ENCODE results near the gene RRAGD.
A peak's percentile ranks its signal among the peaks of the same experiment; 100 is the strongest.

RRAGD gene

DNA sequence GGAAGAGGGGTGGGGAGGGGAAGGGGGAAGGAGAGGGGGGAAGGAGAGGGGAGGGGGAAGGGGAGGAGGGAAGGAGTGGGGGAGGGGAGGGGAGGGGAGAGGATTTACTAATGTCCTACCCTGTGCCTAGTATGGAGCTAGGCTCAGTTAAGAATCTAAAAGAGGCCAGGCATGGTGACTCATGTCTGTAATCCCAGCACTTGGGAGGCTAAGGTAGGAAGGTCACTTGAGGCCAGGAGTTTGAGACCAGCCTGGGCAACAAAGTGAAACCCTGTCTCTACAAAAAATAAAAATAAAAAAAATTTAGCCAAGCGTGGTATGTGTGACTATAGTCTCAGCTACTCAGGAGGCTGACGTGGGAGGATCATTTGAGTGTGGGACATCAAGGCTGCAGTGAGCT is 72.5 kb downstream of the RRAGD start:
- no peak overlapping the region for H3K4me3 Mint-ChIP-seq
- no peaks in the 10 kb centered on the region for H3K27me3 Mint-ChIP-seq
- ATAC-seq (replicated peaks; ENCODE audit: extremely low read depth, poor library complexity, severe bottlenecking) (no peak), DNase-seq (ENCODE audit: low spot score in 2 of 2) (no peak)
- peaks cover 46% of the 10 kb centered on the region for H3K36me3 Mint-ChIP-seq (ENCODE audit: insufficient read depth)
- H3K27ac Mint-ChIP-seq (ENCODE audit: low read depth) = no peak overlapping the region
- no peaks in the 10 kb centered on the region for H3K9me3 Mint-ChIP-seq
- H3K4me1 Mint-ChIP-seq = peaks cover 11% of the 10 kb centered on the region

- Mint-ChIP-seq H3K4me3 (no peak overlapping the region), H3K27me3 (no peaks in the 10 kb centered on the region), H3K9me3 (no peaks in the 10 kb centered on the region), H3K27ac (ENCODE audit: low read depth) (no peak overlapping the region), H3K4me1 (peaks cover 5% of the 10 kb centered on the region), H3K36me3 (ENCODE audit: insufficient read depth) (peaks cover 48% of the 10 kb centered on the region)
- no peak for ATAC-seq (replicated peaks; ENCODE audit: extremely low read depth, poor library complexity, severe bottlenecking)
- DNase-seq (ENCODE audit: low spot score in 2 of 2) = no peak
Observed at GRCh38 chr6:89335164-89335563, 76.9 kb downstream of the RRAGD start.

- peaks cover 38% of the 10 kb centered on the region for H3K36me3 Mint-ChIP-seq (ENCODE audit: insufficient read depth)
- DNase-seq (ENCODE audit: low spot score in 2 of 2) = no peak
- peaks cover 5% of the 10 kb centered on the region for H3K4me1 Mint-ChIP-seq
Observed at GRCh38 chr6:89330910-89331309, 81.2 kb downstream of the RRAGD start.

DNA sequence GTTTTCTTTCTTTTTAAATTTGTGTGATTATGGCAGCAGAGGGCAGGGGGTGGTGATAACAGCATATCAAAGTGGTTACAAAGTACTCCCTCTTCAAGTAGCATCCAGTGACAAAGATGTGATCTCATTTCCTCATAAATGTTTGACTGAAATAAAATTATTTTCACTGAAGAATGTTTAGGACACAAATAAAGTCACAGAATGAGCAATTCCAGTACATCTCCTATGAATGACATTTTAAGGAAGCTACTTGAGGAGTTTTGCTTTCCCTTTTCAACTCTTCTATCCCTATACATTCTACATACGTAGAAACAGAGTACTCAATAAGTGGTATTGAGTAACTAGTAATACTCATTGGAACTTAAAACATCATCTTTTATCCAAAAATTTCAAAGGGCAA is 83.1 kb downstream of the RRAGD start:
- ATAC-seq (replicated peaks; ENCODE audit: extremely low read depth, poor library complexity, severe bottlenecking) (no peak), DNase-seq (ENCODE audit: low spot score in 2 of 2) (no peak)
- Mint-ChIP-seq H3K4me3 (no peak overlapping the region), H3K27ac (ENCODE audit: low read depth) (no peak overlapping the region), H3K27me3 (no peaks in the 10 kb centered on the region), H3K9me3 (no peaks in the 10 kb centered on the region), H3K4me1 (peaks cover 5% of the 10 kb centered on the region), H3K36me3 (ENCODE audit: insufficient read depth) (peaks cover 35% of the 10 kb centered on the region)

More at GRCh38 chr6:89330910-89331309, 81.2 kb downstream of the RRAGD start:
- no peak overlapping the region for H3K27ac Mint-ChIP-seq (ENCODE audit: low read depth)
- H3K4me3 Mint-ChIP-seq = no peak overlapping the region
- no peak for ATAC-seq (replicated peaks; ENCODE audit: extremely low read depth, poor library complexity, severe bottlenecking)
- no peaks in the 10 kb centered on the region for H3K27me3 Mint-ChIP-seq
- H3K9me3 Mint-ChIP-seq = no peaks in the 10 kb centered on the region

GRCh38 chr6:89324304-89324703 is 87.8 kb downstream of the RRAGD start:
- H3K27ac Mint-ChIP-seq (ENCODE audit: low read depth) = no peak overlapping the region
- H3K4me1 Mint-ChIP-seq = peaks cover 7% of the 10 kb centered on the region
- DNase-seq (ENCODE audit: low spot score in 2 of 2) (no peak), ATAC-seq (replicated peaks; ENCODE audit: extremely low read depth, poor library complexity, severe bottlenecking) (no peak)
- H3K4me3 Mint-ChIP-seq = no peak overlapping the region
- no peaks in the 10 kb centered on the region for H3K9me3 Mint-ChIP-seq
- H3K27me3 Mint-ChIP-seq = no peaks in the 10 kb centered on the region
- peaks cover 17% of the 10 kb centered on the region for H3K36me3 Mint-ChIP-seq (ENCODE audit: insufficient read depth)

- no peak for DNase-seq (ENCODE audit: low spot score in 2 of 2)
Observed at GRCh38 chr6:89323511-89323971, 88.5 kb downstream of the RRAGD start.

GRCh38 chr6:89321131-89321970 is 90.7 kb downstream of the RRAGD start:
- H3K27me3 Mint-ChIP-seq = no peaks in the 10 kb centered on the region
- no peak overlapping the region for H3K4me3 Mint-ChIP-seq
- DNase-seq (ENCODE audit: low spot score in 2 of 2) (no peak), ATAC-seq (replicated peaks; ENCODE audit: extremely low read depth, poor library complexity, severe bottlenecking) (no peak)
- peaks cover 13% of the 10 kb centered on the region for H3K4me1 Mint-ChIP-seq
- H3K9me3 Mint-ChIP-seq = no peaks in the 10 kb centered on the region
- H3K27ac Mint-ChIP-seq (ENCODE audit: low read depth) = no peak overlapping the region
- peaks cover 7% of the 10 kb centered on the region for H3K36me3 Mint-ChIP-seq (ENCODE audit: insufficient read depth)

More at GRCh38 chr6:89323511-89323971, 88.5 kb downstream of the RRAGD start:
- ATAC-seq (replicated peaks; ENCODE audit: extremely low read depth, poor library complexity, severe bottlenecking) = no peak
- H3K4me1 Mint-ChIP-seq = peaks cover 7% of the 10 kb centered on the region
- no peaks in the 10 kb centered on the region for H3K9me3 Mint-ChIP-seq
- peaks cover 11% of the 10 kb centered on the region for H3K36me3 Mint-ChIP-seq (ENCODE audit: insufficient read depth)
- no peaks in the 10 kb centered on the region for H3K27me3 Mint-ChIP-seq
- no peak overlapping the region for H3K4me3 Mint-ChIP-seq
- H3K27ac Mint-ChIP-seq (ENCODE audit: low read depth) = no peak overlapping the region

DNA sequence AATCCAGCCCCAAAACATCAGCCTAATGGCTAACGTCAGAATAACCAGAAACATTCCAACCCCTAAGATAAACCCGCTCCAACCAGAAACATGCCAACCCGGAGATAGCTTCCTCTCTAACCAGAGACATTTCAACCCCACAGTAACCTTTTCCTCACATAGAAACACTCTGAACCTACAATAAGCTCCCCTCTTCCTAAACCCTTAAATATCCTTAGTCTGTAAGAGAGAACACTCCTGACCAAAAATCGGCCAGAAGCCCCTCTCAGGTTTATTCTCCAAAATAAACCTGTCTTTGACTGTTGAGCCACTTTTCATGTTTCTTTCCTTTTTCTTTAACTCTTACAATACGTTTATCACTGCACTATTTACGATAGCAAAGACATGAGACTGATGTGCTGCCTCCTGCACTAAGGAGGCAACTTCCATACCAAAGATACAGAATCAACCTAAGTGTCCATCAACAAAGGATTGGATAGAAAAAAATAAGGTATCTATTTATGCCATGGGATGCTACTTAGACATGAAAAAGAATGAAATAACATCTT is 92.0 kb downstream of the RRAGD start:
- Mint-ChIP-seq H3K9me3 (no peaks in the 10 kb centered on the region), H3K4me1 (peaks cover 13% of the 10 kb centered on the region), H3K36me3 (ENCODE audit: insufficient read depth) (peaks cover 2% of the 10 kb centered on the region), H3K27ac (ENCODE audit: low read depth) (no peak overlapping the region), H3K4me3 (no peak overlapping the region), H3K27me3 (no peaks in the 10 kb centered on the region)
- no peak for DNase-seq (ENCODE audit: low spot score in 2 of 2)
- ATAC-seq (replicated peaks; ENCODE audit: extremely low read depth, poor library complexity, severe bottlenecking) = no peak

DNA sequence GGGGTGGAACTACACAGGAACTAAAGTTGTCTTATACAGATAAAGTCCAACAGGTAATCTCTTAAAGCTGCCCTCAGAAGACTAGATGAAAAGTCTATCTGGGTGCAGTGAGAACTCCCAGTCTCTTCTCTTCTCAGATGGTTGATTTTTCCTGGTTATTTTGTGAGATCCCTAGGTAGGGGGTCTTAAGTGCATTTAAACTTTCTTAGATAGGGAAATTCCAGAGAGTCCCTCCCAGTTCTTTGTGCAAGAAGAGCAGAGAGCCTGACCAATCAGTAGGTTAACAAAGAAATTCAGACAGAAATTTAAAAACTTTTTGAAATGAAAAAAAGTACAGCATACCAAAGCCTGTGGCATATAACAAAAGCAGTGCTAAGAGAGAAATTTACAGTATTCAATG is 95.0 kb downstream of the RRAGD start:
- no peak for ATAC-seq (replicated peaks; ENCODE audit: extremely low read depth, poor library complexity, severe bottlenecking)
- H3K4me1 Mint-ChIP-seq = peaks cover 13% of the 10 kb centered on the region
- peaks cover 2% of the 10 kb centered on the region for H3K36me3 Mint-ChIP-seq (ENCODE audit: insufficient read depth)
- DNase-seq (ENCODE audit: low spot score in 2 of 2) = no peak
- no peaks in the 10 kb centered on the region for H3K9me3 Mint-ChIP-seq
- peak overlapping the region; percentile 6 for H3K27ac Mint-ChIP-seq (ENCODE audit: low read depth)
- no peaks in the 10 kb centered on the region for H3K27me3 Mint-ChIP-seq
- H3K4me3 Mint-ChIP-seq = no peak overlapping the region

GRCh38 chr6:89315249-89315885 is 96.7 kb downstream of the RRAGD start, which contains the start of gene GABRR2:
TSS of gene GABRR2 (minus strand) at chr6:89315299. CDS start at chr6:89315165, 134 bp downstream.
- Mint-ChIP-seq H3K27ac (ENCODE audit: low read depth) (no peak within 1 kb of the TSS), H3K4me3 (no peak within 1 kb of the TSS), H3K4me1 (peaks cover 13% of the 10 kb centered on the region), H3K36me3 (ENCODE audit: insufficient read depth) (peaks cover 2% of the 10 kb centered on the region), H3K27me3 (no peaks in the 10 kb centered on the region), H3K9me3 (no peaks in the 10 kb centered on the region)
- ATAC-seq (replicated peaks; ENCODE audit: extremely low read depth, poor library complexity, severe bottlenecking) (no peak), DNase-seq (ENCODE audit: low spot score in 2 of 2) (no peak)

GRCh38 chr6:89314692-89315091 is 97.4 kb downstream of the RRAGD start:
- H3K27me3 Mint-ChIP-seq = no peaks in the 10 kb centered on the region
- H3K4me1 Mint-ChIP-seq = peaks cover 7% of the 10 kb centered on the region
- ATAC-seq (replicated peaks; ENCODE audit: extremely low read depth, poor library complexity, severe bottlenecking) (no peak), DNase-seq (ENCODE audit: low spot score in 2 of 2) (no peak)
- H3K9me3 Mint-ChIP-seq = no peaks in the 10 kb centered on the region
- no peak overlapping the region for H3K27ac Mint-ChIP-seq (ENCODE audit: low read depth)
- no peak overlapping the region for H3K4me3 Mint-ChIP-seq
- H3K36me3 Mint-ChIP-seq (ENCODE audit: insufficient read depth) = peaks cover 2% of the 10 kb centered on the region
